SKM-1 treated with dmso at 0.1 percent for 144 hours (cell line): Measurements from ENCODE around the gene FSTL4.
"Not testable (repeated sequence)": the region's sequence is repeated elsewhere in the genome, so short reads cannot be mapped to it uniquely, and the experiment has no call there.

Experiments used
- DNase-seq: peaks from one replicate; lab custom pipeline; 2025; ENCODE audit not compliant: unreplicated experiment; lab: John Stamatoyannopoulos, UW

Gene FSTL4

DNA sequence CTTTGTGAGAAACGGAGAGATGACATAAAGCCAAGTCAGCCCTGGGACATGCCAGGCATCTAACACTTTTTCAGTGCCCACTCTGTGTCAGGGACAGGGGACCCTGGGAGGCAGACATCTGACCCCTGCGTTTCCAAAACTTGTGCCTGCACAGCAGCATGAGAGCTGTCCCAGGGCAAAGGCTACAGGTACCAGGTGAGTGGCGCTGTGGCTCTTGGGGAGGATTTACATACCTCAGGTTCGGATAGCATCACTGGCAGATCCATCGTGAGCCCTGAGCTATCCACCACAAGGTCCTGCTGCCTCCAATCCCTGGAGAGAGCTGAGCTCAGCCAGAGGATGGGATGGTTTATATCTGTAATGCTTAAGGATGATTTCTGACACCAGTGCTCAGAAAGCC, 52.4 kb downstream of the FSTL4 start:
- no peak for DNase-seq

GRCh38 chr5:133556551-133556950, 55.8 kb downstream of the FSTL4 start:
- DNase-seq = no peak

DNA sequence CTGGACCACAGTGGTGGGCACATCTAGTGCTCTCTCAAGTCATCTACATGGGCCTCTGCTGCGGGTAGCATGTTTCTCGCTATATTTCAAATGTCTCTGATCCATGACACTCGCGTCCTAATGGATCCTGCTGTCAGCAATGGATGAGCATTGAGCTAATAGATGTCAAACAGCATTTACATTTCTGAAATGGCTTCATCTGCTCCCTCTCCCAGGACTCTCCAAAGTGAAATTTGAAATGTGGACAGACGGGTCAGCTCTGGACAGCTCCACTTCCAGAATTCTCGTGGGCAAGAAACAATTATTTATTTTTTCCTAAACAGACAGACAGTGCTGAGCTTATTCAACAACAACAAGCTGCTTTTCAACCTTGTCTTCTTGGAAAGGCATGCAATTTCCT, 58.1 kb downstream of the FSTL4 start:
- DNase-seq = no peak

GRCh38 chr5:133552925-133553525, 59.3 kb downstream of the FSTL4 start:
- peak; percentile 43 for DNase-seq

GRCh38 chr5:133546500-133546899, 65.8 kb downstream of the FSTL4 start:
- DNase-seq = no peak

- DNase-seq = no peak
Observed at GRCh38 chr5:133544346-133544745, 68.0 kb downstream of the FSTL4 start.

GRCh38 chr5:133539818-133540217, 72.5 kb downstream of the FSTL4 start:
- no peak for DNase-seq

GRCh38 chr5:133538718-133539117, 73.6 kb downstream of the FSTL4 start:
- no peak for DNase-seq

- DNase-seq = not testable (repeated sequence)
Observed at GRCh38 chr5:133535241-133535929, 77.0 kb downstream of the FSTL4 start.

GRCh38 chr5:133534566-133534965, 77.8 kb downstream of the FSTL4 start:
- no peak for DNase-seq

DNA sequence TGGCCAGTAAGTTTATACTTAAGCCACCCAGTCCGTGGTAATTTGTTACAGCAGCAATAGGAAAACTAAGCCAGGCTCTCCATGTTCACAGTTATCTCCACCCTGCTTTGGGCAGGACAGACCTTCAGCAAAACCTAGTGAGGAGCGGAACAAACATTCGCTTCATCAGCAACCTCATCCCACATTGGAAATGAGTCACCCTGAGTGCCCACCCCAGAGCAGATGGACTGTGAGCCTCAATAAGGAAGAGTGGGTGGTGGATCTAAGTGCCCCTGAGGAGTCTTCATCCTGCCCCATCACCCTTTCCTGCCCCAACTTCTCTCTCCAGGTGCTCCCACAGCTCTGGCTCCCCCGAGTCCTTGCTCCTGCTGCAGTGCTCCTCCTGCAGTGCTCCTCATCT, 78.8 kb downstream of the FSTL4 start:
- DNase-seq = no peak

DNA sequence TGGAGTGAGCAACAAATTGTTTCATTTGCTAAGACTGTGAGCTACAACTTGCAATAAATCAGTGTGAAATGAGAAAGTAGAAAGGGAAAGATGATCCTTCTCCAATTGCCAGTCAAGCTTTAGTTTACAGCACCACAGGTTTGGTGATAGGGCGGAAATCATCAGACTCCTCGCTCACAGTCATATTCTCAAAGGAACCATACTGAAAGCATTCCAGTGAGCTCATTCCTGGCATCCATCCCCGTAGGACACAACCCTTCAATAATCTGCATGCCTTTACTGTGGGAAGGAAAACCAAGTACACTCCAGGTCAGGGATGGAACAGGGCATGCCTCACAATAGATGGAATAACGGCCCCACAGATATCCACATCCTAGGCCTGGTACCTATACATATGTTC, 80.7 kb downstream of the FSTL4 start:
- no peak for DNase-seq

DNA sequence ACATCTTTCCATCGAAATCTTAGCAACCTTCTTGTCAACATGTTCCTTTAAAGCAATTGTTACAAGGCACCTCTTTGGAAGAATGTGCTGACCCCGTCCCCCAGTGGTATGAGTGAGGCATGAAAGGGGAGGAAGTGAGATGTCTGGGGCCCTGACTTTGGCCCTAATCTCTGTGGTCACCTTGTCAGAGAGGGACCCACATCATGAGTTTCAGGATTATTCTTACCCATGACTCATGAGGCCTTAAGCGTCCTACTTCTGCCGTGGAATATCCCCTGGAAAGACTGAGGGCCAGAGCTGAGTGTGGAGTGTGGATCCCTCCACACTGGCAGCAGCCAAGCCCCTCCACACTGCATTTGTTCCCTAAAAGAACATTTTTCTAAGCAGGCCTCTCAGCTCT, 81.2 kb downstream of the FSTL4 start:
- DNase-seq = no peak

DNA sequence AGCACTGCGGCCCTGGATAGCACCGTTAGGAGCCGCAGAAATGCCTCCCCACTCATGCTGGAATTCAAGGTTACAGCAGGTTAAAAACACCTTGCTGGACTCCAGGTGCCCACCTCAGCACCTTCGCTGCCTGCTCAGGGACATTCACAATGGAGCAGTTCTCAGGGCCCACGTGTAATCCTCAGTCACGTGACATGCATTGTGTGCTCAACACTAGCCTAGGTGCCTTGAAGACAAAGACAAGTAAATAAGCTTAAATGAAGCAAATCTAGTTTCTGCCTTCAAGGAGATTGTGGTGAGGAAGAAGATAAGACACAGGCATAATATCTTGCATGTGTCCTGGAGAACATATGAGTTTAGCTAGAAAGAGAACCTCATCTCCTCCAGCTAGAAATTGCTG, 82.1 kb downstream of the FSTL4 start:
- DNase-seq = no peak

GRCh38 chr5:133528841-133529240, 83.5 kb downstream of the FSTL4 start:
- DNase-seq = no peak

DNA sequence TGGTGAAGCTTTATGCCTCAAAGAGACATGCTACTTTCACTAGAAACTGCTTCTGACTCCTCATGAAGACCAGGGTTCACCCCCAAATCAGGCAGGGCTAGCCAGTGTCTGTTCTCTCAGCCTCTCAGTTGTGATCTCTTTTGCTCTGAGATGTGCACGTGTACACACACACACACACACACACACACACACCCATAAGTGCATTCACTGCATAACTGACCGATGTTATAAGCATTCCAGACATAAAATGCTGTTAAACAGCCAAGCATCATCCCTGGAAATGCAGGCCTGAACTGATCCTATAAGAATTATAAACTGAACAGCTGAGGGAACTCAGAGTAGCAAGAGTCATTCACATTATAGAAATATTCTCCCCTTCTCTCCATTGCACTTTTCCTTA, 85.0 kb downstream of the FSTL4 start:
- no peak for DNase-seq

DNA sequence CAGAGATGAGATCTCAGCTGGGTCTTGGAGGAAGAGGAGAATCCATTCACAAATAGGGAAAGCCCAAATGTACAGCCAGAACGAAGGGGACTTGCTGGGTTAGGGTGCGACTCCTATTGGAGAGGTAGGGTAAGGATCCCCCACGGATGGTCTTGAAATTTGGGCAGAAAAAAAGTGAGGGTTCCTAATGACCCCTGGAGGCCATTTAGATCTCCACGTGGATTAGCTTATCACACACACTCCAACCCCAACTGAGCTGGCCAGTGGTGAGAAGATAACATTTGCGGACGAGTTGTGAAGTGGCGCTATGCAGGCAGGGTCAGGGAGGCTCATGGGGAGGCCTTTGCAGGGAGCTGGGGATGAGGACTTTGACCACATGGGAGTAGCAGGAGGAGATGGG, 86.0 kb downstream of the FSTL4 start:
- DNase-seq = no peak

- DNase-seq = no peak
Observed at GRCh38 chr5:133525126-133525525, 87.2 kb downstream of the FSTL4 start.

GRCh38 chr5:133524666-133525065, 87.7 kb downstream of the FSTL4 start:
- no peak for DNase-seq

DNA sequence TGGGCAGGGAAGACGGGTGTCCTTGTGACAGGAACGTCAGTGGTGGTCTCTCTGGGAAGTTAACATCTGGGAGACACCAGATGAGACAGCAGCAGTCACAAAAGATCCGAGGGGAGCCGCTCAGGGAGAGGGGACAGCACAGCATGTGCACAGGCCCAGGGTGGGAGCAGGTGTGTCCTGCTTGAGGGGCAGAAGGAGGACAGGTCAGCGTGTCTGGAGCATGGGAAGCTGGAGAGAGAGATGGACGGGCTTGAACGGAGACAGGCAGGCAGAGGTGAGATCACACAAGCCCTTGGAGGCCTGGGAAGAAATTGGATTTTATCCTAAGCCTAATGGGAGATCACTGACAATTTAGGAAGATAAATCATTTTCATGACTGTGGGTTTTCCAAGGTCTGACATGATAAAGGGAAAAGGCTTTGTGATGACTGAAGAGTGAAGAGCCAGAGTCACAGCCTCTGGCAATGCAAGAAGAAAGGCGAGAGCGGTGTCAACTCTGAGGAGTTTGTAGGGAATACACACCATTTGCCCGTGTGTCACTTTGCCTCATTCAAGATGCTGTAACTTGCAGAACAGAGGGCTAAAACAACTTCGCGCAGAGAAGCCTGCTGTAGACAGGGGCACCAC, 88.3 kb downstream of the FSTL4 start:
- DNase-seq = no peak

DNA sequence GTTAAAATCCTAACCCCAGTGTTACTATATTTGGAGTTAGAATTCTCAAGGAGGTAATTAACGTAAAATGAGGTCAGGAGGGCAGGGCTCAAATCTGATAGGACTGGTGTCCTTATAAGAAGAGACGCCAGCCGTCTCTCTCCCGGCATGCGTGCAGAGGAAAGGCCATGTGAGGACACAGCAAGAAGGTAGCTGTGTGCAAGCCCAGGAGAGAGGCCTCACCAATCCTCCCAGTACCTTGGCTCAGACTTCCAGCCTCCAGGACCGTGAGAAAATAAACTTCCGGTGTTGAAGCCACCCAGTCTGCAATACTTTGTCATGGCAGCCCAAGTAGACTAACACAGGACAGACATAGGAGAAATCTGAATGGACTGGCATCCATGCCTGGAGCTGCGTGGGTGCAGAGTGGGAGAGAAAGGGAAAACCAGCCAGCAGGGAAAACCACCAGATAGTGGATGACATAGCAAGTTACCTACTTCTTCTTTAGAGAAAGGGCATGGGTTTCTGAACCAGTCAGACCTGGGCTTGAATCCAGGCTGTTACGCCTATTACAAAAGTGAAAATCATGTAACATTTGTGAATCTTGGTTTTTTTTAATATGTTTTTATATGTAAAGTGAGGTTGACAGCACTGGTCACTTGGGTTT, 89.2 kb downstream of the FSTL4 start:
- DNase-seq = no peak

DNA sequence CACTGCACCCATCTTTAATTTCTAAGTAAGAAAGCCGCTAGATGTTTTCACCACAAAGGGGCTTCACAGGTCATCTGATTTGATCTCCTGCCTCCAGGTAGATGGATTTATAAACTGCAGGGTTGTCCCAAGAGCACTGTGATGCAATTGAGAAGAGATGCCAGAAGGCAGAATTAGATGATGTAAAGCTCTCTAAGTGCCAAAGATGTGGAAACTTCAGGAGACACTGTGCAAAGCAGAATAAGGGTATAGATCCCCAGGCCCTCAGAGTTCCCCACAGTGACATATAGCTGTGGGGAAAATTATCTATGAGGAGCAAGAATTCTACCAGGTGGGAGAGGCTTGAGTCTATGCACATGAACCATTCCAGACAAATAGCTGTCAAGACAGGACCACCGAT, 90.5 kb downstream of the FSTL4 start:
- no peak for DNase-seq
